Activated gamma-delta T cell (primary cell): ENCODE data around the gene SLC37A1.

Experiments
- DNase-seq: peaks from one replicate; lab custom pipeline; 2025; lab: John Stamatoyannopoulos, UW

The SLC37A1 gene

GRCh38 chr21:42478504-42478903, 35.1 kb upstream of the SLC37A1 start:
- no peak for DNase-seq

- DNase-seq, result no peak
Observed at GRCh38 chr21:42479582-42479981, 34.1 kb upstream of the SLC37A1 start.

GRCh38 chr21:42480736-42481135, 32.9 kb upstream of the SLC37A1 start:
- DNase-seq, result no peak

- no peak for DNase-seq
Observed at GRCh38 chr21:42481169-42481568, 32.5 kb upstream of the SLC37A1 start.

- DNase-seq, result no peak
Observed at GRCh38 chr21:42484966-42485365, 28.7 kb upstream of the SLC37A1 start.

GRCh38 chr21:42486072-42486471, 27.6 kb upstream of the SLC37A1 start:
- DNase-seq, result no peak

- no peak for DNase-seq
Observed at GRCh38 chr21:42486531-42486930, 27.1 kb upstream of the SLC37A1 start.

GRCh38 chr21:42489006-42489563, 24.6 kb upstream of the SLC37A1 start:
- no peak for DNase-seq

GRCh38 chr21:42489991-42490390, 23.7 kb upstream of the SLC37A1 start:
- no peak for DNase-seq

GRCh38 chr21:42490720-42491119, 22.9 kb upstream of the SLC37A1 start:
- DNase-seq, result no peak

GRCh38 chr21:42491328-42491727, 22.3 kb upstream of the SLC37A1 start:
- DNase-seq, result no peak

GRCh38 chr21:42492201-42492600, 21.5 kb upstream of the SLC37A1 start:
- no peak for DNase-seq

- no peak for DNase-seq
Observed at GRCh38 chr21:42493109-42494060, 20.3 kb upstream of the SLC37A1 start.

GRCh38 chr21:42495027-42495426, 18.6 kb upstream of the SLC37A1 start:
- DNase-seq, result no peak

- no peak for DNase-seq
Observed at GRCh38 chr21:42495765-42496119, 17.9 kb upstream of the SLC37A1 start.

GRCh38 chr21:42496120-42496838, 17.4 kb upstream of the SLC37A1 start, which contains the start of gene RSPH1:
Gene RSPH1 (minus strand): TSS chr21:42496224. CDS start chr21:42496186, 38 bp downstream.
- peak; percentile 97 for DNase-seq

- DNase-seq, result no peak
Observed at GRCh38 chr21:42496839-42497202, 16.8 kb upstream of the SLC37A1 start.

- DNase-seq, result no peak
Observed at GRCh38 chr21:42498012-42498411, 15.6 kb upstream of the SLC37A1 start.

GRCh38 chr21:42499444-42500112, 14.1 kb upstream of the SLC37A1 start:
- no peak for DNase-seq

GRCh38 chr21:42500225-42500624, 13.4 kb upstream of the SLC37A1 start:
- DNase-seq, result no peak

GRCh38 chr21:42500736-42501135, 12.9 kb upstream of the SLC37A1 start:
- DNase-seq, result no peak

GRCh38 chr21:42503711-42504110, 9.9 kb upstream of the SLC37A1 start:
- no peak for DNase-seq
